Astrocyte (in vitro differentiated cells and primary cell): ENCODE measurements around the gene ELMO3.

Experiments
- EZH2 ChIP-seq: IDR thresholded peaks from 2 replicates; pipeline ENCODE4 v1.6.1; 2012; ENCODE audit warnings: mild to moderate bottlenecking, low read length, inconsistent platforms; ENCODE audit not compliant: insufficient read depth
- TF ChIP-seq, protein P1 (sequence below): IDR thresholded peaks from 2 replicates; pipeline ENCODE4 v1.5.1; 2011; ENCODE audit warnings: low read depth, mild to moderate bottlenecking, inconsistent platforms, low read length, moderate library complexity; ENCODE audit not compliant: insufficient read depth

DNA sequence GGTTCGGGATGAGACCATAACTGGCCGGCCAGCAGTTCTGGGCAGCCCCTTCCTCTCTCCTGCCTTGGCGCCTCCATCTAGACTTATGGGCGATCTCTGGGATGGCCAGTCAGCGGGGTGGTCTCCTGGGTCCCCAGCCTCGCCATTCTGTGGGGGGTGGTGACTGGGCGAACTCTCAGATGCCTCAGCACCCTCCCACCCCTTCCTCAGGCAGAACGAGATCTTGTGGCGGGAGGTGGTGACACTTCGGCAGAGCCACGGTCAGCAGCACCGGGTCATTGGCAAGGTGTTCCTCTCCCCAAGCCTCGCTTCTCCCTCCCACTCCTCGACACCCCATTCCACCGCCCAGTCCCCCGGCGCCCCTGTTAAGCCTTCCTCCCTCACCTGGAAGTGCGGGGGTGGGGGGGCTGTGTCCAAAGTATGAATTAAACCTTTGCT is 32.8 kb upstream of the ELMO3 start:
- TF ChIP-seq, protein P1, sequence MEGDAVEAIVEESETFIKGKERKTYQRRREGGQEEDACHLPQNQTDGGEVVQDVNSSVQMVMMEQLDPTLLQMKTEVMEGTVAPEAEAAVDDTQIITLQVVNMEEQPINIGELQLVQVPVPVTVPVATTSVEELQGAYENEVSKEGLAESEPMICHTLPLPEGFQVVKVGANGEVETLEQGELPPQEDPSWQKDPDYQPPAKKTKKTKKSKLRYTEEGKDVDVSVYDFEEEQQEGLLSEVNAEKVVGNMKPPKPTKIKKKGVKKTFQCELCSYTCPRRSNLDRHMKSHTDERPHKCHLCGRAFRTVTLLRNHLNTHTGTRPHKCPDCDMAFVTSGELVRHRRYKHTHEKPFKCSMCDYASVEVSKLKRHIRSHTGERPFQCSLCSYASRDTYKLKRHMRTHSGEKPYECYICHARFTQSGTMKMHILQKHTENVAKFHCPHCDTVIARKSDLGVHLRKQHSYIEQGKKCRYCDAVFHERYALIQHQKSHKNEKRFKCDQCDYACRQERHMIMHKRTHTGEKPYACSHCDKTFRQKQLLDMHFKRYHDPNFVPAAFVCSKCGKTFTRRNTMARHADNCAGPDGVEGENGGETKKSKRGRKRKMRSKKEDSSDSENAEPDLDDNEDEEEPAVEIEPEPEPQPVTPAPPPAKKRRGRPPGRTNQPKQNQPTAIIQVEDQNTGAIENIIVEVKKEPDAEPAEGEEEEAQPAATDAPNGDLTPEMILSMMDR, result no peak
- TF ChIP-seq EZH2, result no peak
